HCT116 (cell line): ENCODE results near the gene FKBP2. TPM values are rescaled to one million over a fixed set of nuclear protein-coding genes. Genes with fewer than 3 reads are reported as not detected.

Source experiments
- ATAC-seq: fragments of 200-7000 bp; cut with Tn5 transposase; 2 replicates; pipeline ENCODE4 v1.9.1; 2020; ENCODE audit warnings: mild to moderate bottlenecking, moderate library complexity
- BruUV-seq: library from RNA; stranded (reverse); fragments of 400-500 nt; replicated peaks from 2 replicates; lab custom pipeline; 2021; lab: Mats Ljungman, UMichigan
- CTCF ChIA-PET: fragments of 300-600 bp; sonication (Branson Sonifier 250); formaldehyde crosslinking; loops from one replicate; lab custom pipeline; 2021; ENCODE audit warnings: antibody characterized with exemption; lab: Charles Lee
- POLR2A ChIA-PET: fragments of 300-600, 350-600 bp; sonication (Branson Sonifier 250); formaldehyde crosslinking; loops from one replicate; lab custom pipeline; 2021; ENCODE audit warnings: antibody characterized with exemption; lab: Charles Lee
- RAD21 ChIA-PET, 2 experiments: fragments of 300-600 bp; sonication (Branson Sonifier 250); formaldehyde crosslinking; loops; one replicate each; lab custom pipeline; 2023; ENCODE audit warnings: low total read pairs in 2 of 2; ENCODE audit not compliant: uncharacterized antibody in 2 of 2, unreplicated experiment in 2 of 2, low non-redundant PET in 1 of 2; lab: Charles Lee
- DNase-seq: peaks from one replicate; pipeline ENCODE4 v3.0.0-alpha.2; 2010; ENCODE audit warnings: low read depth, low spot score
- H2AFZ ChIP-seq: fragments of 200-600 bp; shearing (Covaris generic), sonication (generic); 2 replicates; pipeline ENCODE4 v1.6.1; 2017; ENCODE audit warnings: low read depth, mixed run types, mixed read lengths, antibody characterized with exemption, low read length; ENCODE audit not compliant: poor library complexity, severe bottlenecking
- H3K27ac ChIP-seq: 2 replicates; pipeline ENCODE4 v1.5.1; 2012; ENCODE audit warnings: low read depth, low read length
- H3K27me3 ChIP-seq: fragments of 200-600 bp; sonication (generic); 2 replicates; pipeline ENCODE4 v1.6.1; 2016; ENCODE audit warnings: mixed run types, low read length, mixed read lengths; ENCODE audit not compliant: insufficient read depth
- H3K36me3 ChIP-seq, 2 experiments: fragments of 200-500 bp in 1 of 2; fragments of 200-600 bp in 1 of 2; sonication (Bioruptor generic) in 1 of 2; sonication (generic) in 1 of 2; 2 replicates each; pipeline versions ENCODE4 v1.5.1 to v1.6.1; 2014 to 2016; ENCODE audit warnings: low read length in 2 of 2, inconsistent platforms in 1 of 2, mixed read lengths in 1 of 2, mixed run types in 1 of 2; ENCODE audit not compliant: insufficient read depth in 2 of 2, control insufficient read depth in 1 of 2
- H3K4me1 ChIP-seq, 2 experiments: fragments of 200-600 bp in 1 of 2; sonication (generic) in 1 of 2; 2 replicates each; pipeline versions ENCODE4 v1.5.1 to v1.6.1; 2012 to 2017; ENCODE audit warnings: low read length in 2 of 2, inconsistent platforms in 1 of 2, mild to moderate bottlenecking in 1 of 2, mixed read lengths in 1 of 2, mixed run types in 1 of 2, moderate library complexity in 1 of 2; ENCODE audit not compliant: insufficient read depth in 2 of 2, control insufficient read depth in 1 of 2
- H3K4me2 ChIP-seq: fragments of 200-600 bp; sonication (generic); 2 replicates; pipeline ENCODE4 v1.6.1; 2017; ENCODE audit warnings: mixed run types, low read length, mixed read lengths
- H3K4me3 ChIP-seq, 2 experiments: fragments of 200-600 bp in 1 of 2; sonication (generic) in 1 of 2; replicated peaks in 1 of 2; 2 replicates each; pipeline ENCODE4 v1.5.1; 2011 to 2016; ENCODE audit warnings: low read length in 2 of 2, control low read depth in 1 of 2, low read depth in 1 of 2, mild to moderate bottlenecking in 1 of 2, mixed read lengths in 1 of 2, mixed run types in 1 of 2
- H3K79me2 ChIP-seq: fragments of 200-600 bp; sonication (generic); 2 replicates; pipeline ENCODE4 v1.6.1; 2017; ENCODE audit warnings: mild to moderate bottlenecking, mixed run types, low read length, moderate library complexity, mixed read lengths; ENCODE audit not compliant: insufficient read depth
- H3K9ac ChIP-seq: fragments of 200-600 bp; sonication (generic); 2 replicates; pipeline ENCODE4 v1.6.1; 2016; ENCODE audit warnings: low read length, mixed read lengths
- H3K9me2 ChIP-seq: fragments of 200-600 bp; sonication (generic), shearing (Covaris generic); 2 replicates; pipeline ENCODE4 v1.6.1; 2017; ENCODE audit warnings: mixed run types, mild to moderate bottlenecking, moderate library complexity; ENCODE audit not compliant: insufficient read depth
- H3K9me3 ChIP-seq, 2 experiments: fragments of 200-500 bp in 1 of 2; fragments of 200-600 bp in 1 of 2; sonication (Bioruptor generic) in 1 of 2; sonication (generic) in 1 of 2; 2 replicates each; pipeline ENCODE4 v1.6.1; 2014 to 2017; ENCODE audit warnings: low read length in 2 of 2, mixed read lengths in 2 of 2, inconsistent platforms in 1 of 2, low read depth in 1 of 2, mild to moderate bottlenecking in 1 of 2, mixed run types in 1 of 2, moderate library complexity in 1 of 2; ENCODE audit not compliant: control insufficient read depth in 1 of 2, insufficient read depth in 1 of 2
- H4K20me1 ChIP-seq: fragments of 200-600 bp; sonication (generic), shearing (Covaris generic); 2 replicates; pipeline ENCODE4 v1.6.1; 2017; ENCODE audit warnings: mixed run types, mild to moderate bottlenecking, moderate library complexity; ENCODE audit not compliant: insufficient read depth
- CEBPB ChIP-seq: IDR thresholded peaks from 2 replicates; pipeline ENCODE4 v1.6.1; 2012; ENCODE audit warnings: low read depth
- EGR1 ChIP-seq: IDR thresholded peaks from 2 replicates; pipeline ENCODE4 v1.6.1; 2012; ENCODE audit warnings: low read depth
- ELF1 ChIP-seq: IDR thresholded peaks from 2 replicates; pipeline ENCODE4 v1.6.1; 2012; ENCODE audit warnings: low read depth, borderline replicate concordance
- EZH2 ChIP-seq: fragments of 200-600 bp; sonication (generic); IDR thresholded peaks from 2 replicates; pipeline ENCODE4 v1.6.1; 2017; ENCODE audit warnings: antibody characterized with exemption, mixed run types
- EZH2phosphoT487 ChIP-seq: fragments of 200-600 bp; IDR thresholded peaks from 2 replicates; pipeline ENCODE4 v1.6.1; 2018; ENCODE audit warnings: antibody characterized with exemption, borderline replicate concordance
- FOSL1 ChIP-seq: IDR thresholded peaks from 2 replicates; pipeline ENCODE4 v1.6.1; 2012; ENCODE audit warnings: low read depth
- MAX ChIP-seq: IDR thresholded peaks from 2 replicates; pipeline ENCODE4 v1.6.1; 2012
- POLR2A ChIP-seq: IDR thresholded peaks from 2 replicates; pipeline ENCODE4 v1.7.0; 2011; ENCODE audit warnings: borderline replicate concordance; ENCODE audit not compliant: insufficient read depth, insufficient read length; ENCODE audit errors: extremely low read depth
- RAD21 ChIP-seq: IDR thresholded peaks from 2 replicates; pipeline ENCODE4 v1.6.1; 2012; ENCODE audit warnings: low read depth, mild to moderate bottlenecking
- REST ChIP-seq: IDR thresholded peaks from 2 replicates; pipeline ENCODE4 v1.6.1; 2012; ENCODE audit warnings: low read depth
- SIN3A ChIP-seq: IDR thresholded peaks from 2 replicates; pipeline ENCODE4 v1.6.1; 2012; ENCODE audit warnings: low read depth
- SP1 ChIP-seq: IDR thresholded peaks from 2 replicates; pipeline ENCODE4 v1.6.1; 2012; ENCODE audit warnings: low read depth
- SRF ChIP-seq: IDR thresholded peaks from 2 replicates; pipeline ENCODE4 v1.6.1; 2012; ENCODE audit warnings: low read depth
- TCF7L2 ChIP-seq: IDR thresholded peaks from 2 replicates; pipeline ENCODE4 v1.7.0; 2011; ENCODE audit warnings: borderline replicate concordance, inconsistent platforms; ENCODE audit not compliant: insufficient read depth, insufficient read length; ENCODE audit errors: extremely low read depth
- YY1 ChIP-seq: IDR thresholded peaks from 2 replicates; pipeline ENCODE4 v1.6.1; 2011; ENCODE audit warnings: low read length, low read depth, moderate library complexity, mild to moderate bottlenecking; ENCODE audit not compliant: insufficient replicate concordance; ENCODE audit errors: extremely low read depth
- ZBTB33 ChIP-seq: IDR thresholded peaks from 2 replicates; pipeline ENCODE4 v1.6.1; 2011; ENCODE audit warnings: mild to moderate bottlenecking, low read length, moderate library complexity; ENCODE audit not compliant: insufficient replicate concordance; ENCODE audit errors: extremely low read depth
- ZFX ChIP-seq: fragments of 450-650 bp; IDR thresholded peaks from 2 replicates; pipeline ENCODE4 v1.6.1; 2017
- intact Hi-C: fragments of 100-400 bp; cut with micrococcal nuclease; formaldehyde crosslinking; loops from 2 replicates; pipeline ENCODE4 v1.10.0; 2022
- total RNA-seq: library from RNA; stranded (reverse); gene quantifications from one replicate; pipeline ENCODE4 v1.2.1, GENCODE V29; 2021; ENCODE audit not compliant: unreplicated experiment

The FKBP2 gene
- total RNA-seq, 1 experiment from 2014 or later = 69.2 TPM

GRCh38 chr11:64220271-64220670 is 20.6 kb upstream of the FKBP2 start:
- ChIA-PET RAD21 (no interaction called here), POLR2A (no interaction called here), CTCF (no interaction called here)
- ATAC-seq (no peak), DNase-seq (no peak)
- Histone ChIP-seq H3K4me3 (no peak overlapping the region), H2AFZ (no peak overlapping the region), H3K9ac (no peak overlapping the region), H3K27ac (no peak overlapping the region), H3K9me3 (no peaks in the 10 kb centered on the region), H3K4me1 (peaks cover 4 to 6% of the 10 kb centered on the region in 2 experiments; a peak in 3 of 4 replicates), H3K4me2 (no peak overlapping the region), H3K9me2 (no peaks in the 10 kb centered on the region), H3K27me3 (no peaks in the 10 kb centered on the region), H3K36me3 (peaks cover 0 to 6% of the 10 kb centered on the region in 2 experiments; a peak in 1 of 4 replicates), H3K79me2 (peaks cover 6% of the 10 kb centered on the region; the same call in 1 of the 2 replicates), H4K20me1 (no peaks in the 10 kb centered on the region)
- intact Hi-C loops = no loop called here
- no peak for TF ChIP-seq REST
- TF ChIP-seq POLR2A = no peak
- TF ChIP-seq ZFX = no peak
- no peak for TF ChIP-seq RAD21
- TF ChIP-seq YY1 = no peak
- no peak for TF ChIP-seq FOSL1
- no peak for TF ChIP-seq SP1
- TF ChIP-seq SIN3A = no peak
- BruUV-seq = no TSS peak

- Histone ChIP-seq H3K4me3 (no peak overlapping the region), H3K4me2 (no peak overlapping the region), H3K36me3 (peaks cover 0 to 6% of the 10 kb centered on the region in 2 experiments; a peak in 1 of 4 replicates), H3K9ac (no peak overlapping the region), H2AFZ (no peak overlapping the region), H3K27ac (no peak overlapping the region), H3K9me2 (no peaks in the 10 kb centered on the region), H3K27me3 (no peaks in the 10 kb centered on the region)
- POLR2A ChIA-PET = no interaction called here
- CTCF ChIA-PET = no interaction called here
- RAD21 ChIA-PET = no interaction called here
- DNase-seq = no peak
- TF ChIP-seq CEBPB (no peak), SIN3A (no peak), YY1 (no peak), ZBTB33 (no peak), EZH2 (no peak), EGR1 (no peak), EZH2phosphoT487 (no peak), MAX (no peak), ZFX (no peak), FOSL1 (no peak), TCF7L2 (no peak), SRF (no peak), ELF1 (no peak)
- TF ChIP-seq, all 23 proteins: peak for 0
- Histone ChIP-seq H4K20me1 (no peaks in the 10 kb centered on the region), H3K9me3 (no peaks in the 10 kb centered on the region), H3K79me2 (peaks cover 7% of the 10 kb centered on the region; the same call in 1 of the 2 replicates), H3K4me1 (peaks cover 4 to 9% of the 10 kb centered on the region in 2 experiments; a peak in 3 of 4 replicates)
- no TSS peak for BruUV-seq
- intact Hi-C loops = no loop called here
- no peak for ATAC-seq
Measured at GRCh38 chr11:64220798-64221197, 20.1 kb upstream of the FKBP2 start.
